ENCODE measurements around the gene ETDB. TPM values are rescaled to one million over a fixed set of nuclear protein-coding genes. Genes with fewer than 3 reads are reported as not detected.

The ETDB gene
- polyA plus RNA-seq, 4 donors, result not detected

Other genes starting within 250 kb of the ETDB start
- gene MOSPD1, start 205.3 kb downstream of the ETDB start, polyA plus RNA-seq (ENCODE audit: insufficient read length in 4 of 4), result 10 to 100 TPM; 16.0 to 26.9 (median 21.4) TPM
- gene SMIM10, start 129.5 kb downstream of the ETDB start, polyA plus RNA-seq (ENCODE audit: insufficient read length in 4 of 4), result 10 to 100 TPM in 3 of 4 donors, 1 to 10 TPM in 1; 8.8 to 12.2 (median 11.1) TPM
- 10 to 100 TPM; 22.8 to 25.3 (median 25.0) TPM for gene RTL8B, start 98.0 kb downstream of the ETDB start, polyA plus RNA-seq (ENCODE audit: insufficient read length in 4 of 4)
- 100 to 1,000 TPM; 165 to 248 (median 187) TPM for gene RTL8C, start 88.2 kb downstream of the ETDB start, polyA plus RNA-seq (ENCODE audit: insufficient read length in 4 of 4)
- 10 to 100 TPM; 70.9 to 97.3 (median 80.0) TPM for gene RTL8A, start 68.4 kb downstream of the ETDB start, polyA plus RNA-seq (ENCODE audit: insufficient read length in 4 of 4)
- 1 to 10 TPM; 4.0 to 8.0 (median 6.8) TPM for gene SMIM10L2B, start 21.8 kb downstream of the ETDB start, polyA plus RNA-seq (ENCODE audit: insufficient read length in 4 of 4)
- under 1 TPM in 3 of 4 donors, not detected in 1; 0.19 to 0.46 (median 0.20) TPM for gene CT55, start 50.9 kb upstream of the ETDB start, polyA plus RNA-seq (ENCODE audit: insufficient read length in 4 of 4)
- under 1 TPM in 1 of 4 donors, not detected in 3; 0.37 TPM for gene ETDA, start 131.5 kb upstream of the ETDB start, polyA plus RNA-seq (ENCODE audit: insufficient read length in 4 of 4)
- not detected for gene ETDC, start 189.0 kb upstream of the ETDB start, polyA plus RNA-seq (ENCODE audit: insufficient read length in 4 of 4)
- 10 to 100 TPM; 16.6 to 21.7 (median 20.6) TPM for gene ZNF75D, start 223.6 kb upstream of the ETDB start, polyA plus RNA-seq (ENCODE audit: insufficient read length in 4 of 4)
- gene ZNF449, start 224.3 kb upstream of the ETDB start, polyA plus RNA-seq (ENCODE audit: insufficient read length in 4 of 4), result 10 to 100 TPM; 12.2 to 18.0 (median 15.4) TPM

Data from left renal pelvis (tissue), 4 donors.